ENCODE measurements around the gene EFEMP1.
"Not testable (repeated sequence)": the region's sequence is repeated elsewhere in the genome, so short reads cannot be mapped to it uniquely, and the experiment has no call there.

EFEMP1 gene

GRCh38 chr2:55861733-55862132, 61.8 kb downstream of the EFEMP1 start:
- no peak for DNase-seq

- DNase-seq: no peak
Observed at GRCh38 chr2:55860832-55861231, 62.8 kb downstream of the EFEMP1 start.

- DNase-seq: no peak
Observed at GRCh38 chr2:55859875-55860274, 63.7 kb downstream of the EFEMP1 start.

DNA sequence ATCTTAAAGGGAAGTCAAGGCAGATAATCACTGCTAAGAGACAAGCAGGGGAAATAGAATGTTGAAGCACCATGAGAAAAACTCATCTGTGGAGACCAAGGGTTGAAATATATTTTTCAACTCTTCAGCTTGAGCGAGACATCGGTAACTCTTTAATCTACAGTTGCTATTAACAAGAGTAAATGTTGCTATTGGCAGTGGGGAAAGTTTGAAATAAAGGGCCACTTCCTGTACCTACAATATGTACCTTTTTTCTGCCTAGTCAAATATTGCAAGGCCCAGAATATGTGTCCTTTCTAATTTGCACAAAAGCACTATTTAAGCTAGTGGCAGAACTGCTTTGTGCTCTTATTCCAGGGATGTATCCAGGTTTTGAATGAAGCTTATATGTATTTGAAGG, 65.8 kb downstream of the EFEMP1 start:
- DNase-seq: no peak

GRCh38 chr2:55856936-55857335, 66.6 kb downstream of the EFEMP1 start:
- DNase-seq: no peak

DNA sequence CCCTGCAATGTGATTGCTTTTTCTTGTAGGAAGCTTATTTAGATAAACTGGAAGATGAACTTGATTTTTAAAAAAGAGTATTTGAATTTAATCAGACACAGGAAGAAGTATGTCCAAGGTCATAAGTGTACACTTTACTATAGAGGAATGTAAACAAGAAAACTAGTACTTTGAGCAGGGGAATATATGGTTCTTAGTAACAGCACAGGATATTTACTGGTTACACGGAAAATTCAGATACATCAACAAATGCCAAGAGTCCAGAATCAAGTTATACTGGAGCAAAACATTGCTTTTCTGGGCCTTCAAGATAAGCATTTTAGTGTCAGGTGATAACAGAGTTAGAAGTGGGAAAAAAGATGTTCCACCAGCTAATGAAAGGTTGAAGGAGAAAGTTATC, 75.5 kb downstream of the EFEMP1 start:
- DNase-seq: no peak

- DNase-seq: no peak
Observed at GRCh38 chr2:55846426-55846825, 77.2 kb downstream of the EFEMP1 start.

DNA sequence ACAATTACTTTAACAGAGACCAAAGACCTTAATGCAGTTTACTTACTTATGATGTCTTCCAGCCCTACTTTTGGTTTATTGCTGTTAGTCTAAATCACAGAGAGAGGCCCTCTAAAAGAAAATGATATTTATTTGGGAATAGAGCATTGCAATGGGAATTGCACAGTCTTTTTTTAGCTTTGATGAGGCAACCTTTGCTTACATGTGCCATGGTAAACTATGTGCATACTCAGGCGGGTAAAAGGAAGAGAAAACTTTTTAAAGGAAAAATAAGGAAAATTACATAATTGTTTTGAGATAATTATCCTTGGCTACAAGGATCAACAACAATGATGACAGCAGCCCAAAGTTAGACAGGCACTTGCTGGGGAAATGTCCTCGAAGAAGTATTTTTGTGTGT, 78.6 kb downstream of the EFEMP1 start:
- DNase-seq: no peak

DNA sequence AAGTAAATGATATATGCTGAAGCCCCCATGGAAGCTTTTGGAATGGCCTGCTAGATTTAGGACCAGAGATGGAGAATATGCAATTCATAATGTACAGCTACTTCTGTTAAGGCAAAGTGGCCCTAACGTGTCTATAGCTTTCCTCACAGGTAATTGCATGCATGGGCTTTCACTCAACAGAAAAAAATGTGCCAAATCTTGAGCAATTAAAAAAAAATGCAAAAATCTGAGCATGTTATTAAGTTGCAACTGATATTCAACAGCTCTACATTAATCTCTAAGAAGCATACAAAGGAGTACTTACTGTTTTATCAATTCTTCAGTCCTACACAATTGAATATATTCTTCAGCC, 79.6 kb downstream of the EFEMP1 start:
- no peak for DNase-seq

DNA sequence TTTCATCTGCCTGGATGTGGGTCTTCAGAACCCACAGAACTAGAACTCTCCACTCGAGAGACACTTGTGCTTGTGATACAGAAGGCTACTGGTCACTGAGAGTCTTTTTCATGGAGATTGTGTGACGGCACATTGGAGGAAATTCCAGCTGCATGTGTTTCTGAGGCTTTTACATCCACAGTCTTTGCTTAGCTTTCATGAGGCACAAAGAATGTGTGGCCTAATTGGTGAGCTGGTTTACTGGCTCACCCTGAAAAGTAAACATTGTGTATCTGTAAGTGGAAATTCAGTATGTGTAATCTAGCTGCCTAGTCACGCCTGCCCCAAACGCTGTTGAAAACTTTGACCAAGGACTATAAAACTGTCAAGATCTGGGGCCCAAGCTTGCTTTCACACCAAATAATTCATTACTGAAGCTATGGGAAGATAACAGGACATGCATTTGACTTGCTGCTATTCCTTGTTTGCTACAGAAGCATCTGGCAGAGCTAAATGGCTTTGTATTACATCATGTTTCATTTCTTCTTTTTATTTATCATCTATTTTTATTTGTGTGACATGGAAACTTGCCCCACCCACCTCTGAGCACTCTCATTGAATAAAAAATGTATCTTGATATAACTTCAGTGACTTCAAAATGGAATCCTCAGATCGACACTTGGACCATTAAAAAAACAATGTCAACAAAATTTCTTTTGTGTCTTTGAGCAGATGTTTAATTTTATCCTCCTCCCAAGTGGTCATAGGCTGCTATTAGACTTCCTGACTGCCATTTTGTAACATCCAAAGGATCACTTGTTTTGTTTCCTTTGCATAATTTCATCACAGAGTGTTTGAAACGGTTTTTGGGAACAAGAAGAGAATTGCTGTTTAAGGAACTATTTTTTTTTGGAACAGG, 80.2 kb downstream of the EFEMP1 start:
- DNase-seq: no peak

DNA sequence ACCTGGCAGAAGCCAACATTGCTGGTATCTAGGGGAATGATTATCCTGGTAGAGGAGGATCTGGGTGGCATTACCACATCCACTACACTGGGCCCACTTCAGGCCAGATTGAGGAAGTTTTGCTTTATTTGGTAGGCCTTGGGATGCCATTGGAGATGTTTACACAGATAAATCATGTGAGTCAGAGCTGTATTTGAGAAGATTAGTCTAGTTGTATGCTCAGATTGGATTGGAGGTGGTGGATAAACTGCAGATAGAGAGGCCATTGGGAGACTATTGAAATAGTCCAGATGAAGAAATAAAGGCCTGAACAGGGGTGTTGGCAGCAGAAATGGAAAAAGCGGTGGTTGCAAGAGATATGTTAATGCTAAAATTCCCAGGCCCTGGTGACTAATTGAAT, 81.5 kb downstream of the EFEMP1 start:
- no peak for DNase-seq

DNA sequence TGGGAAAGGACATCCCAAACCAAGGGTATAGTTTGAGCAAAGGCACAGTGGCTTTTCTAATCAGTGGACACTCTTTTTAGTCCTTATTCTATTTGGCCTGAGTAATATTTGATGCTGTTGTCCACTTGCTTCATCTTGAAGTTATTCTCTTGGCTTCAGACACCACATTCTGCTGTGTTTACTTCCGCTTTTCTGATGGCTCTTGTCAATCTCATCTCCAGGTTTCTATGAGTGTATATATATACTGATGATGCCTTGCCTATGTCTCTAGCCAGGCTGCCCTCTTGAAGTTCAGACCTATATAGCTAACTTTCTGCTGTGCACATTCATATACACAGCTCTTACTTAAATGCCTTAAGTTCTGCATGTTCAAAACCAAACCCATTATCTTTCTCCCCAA, 83.1 kb downstream of the EFEMP1 start:
- DNase-seq: no peak

DNA sequence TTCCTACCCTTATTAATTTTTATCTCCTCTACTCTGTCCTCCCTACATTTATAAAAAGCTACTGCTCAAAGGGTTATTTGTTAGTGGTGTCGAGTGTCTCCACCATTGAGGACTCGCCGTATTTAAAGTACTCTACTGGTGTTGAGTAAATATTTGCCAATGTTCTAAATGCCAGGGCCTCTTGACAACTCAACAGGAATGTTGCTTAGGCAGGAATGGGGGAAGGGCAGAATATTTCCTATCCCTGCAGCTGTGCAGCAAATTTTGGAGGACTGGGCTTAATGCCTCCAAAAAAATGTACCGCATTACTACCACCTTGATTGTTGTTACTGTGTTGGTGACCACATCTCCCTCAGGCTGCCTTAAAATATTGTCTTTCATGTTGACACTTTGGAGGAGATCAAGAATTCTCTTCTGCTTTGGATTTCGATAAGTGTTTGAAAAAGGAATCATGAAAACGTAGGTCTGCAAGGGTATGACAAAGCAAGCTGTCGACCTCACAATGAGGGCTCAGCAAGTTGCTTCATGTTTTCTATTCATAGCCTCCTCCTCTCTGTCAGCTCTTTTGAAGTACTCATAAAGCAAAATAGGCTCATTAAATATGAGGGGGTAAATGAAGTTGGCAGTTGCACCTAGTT, 84.3 kb downstream of the EFEMP1 start:
- no peak for DNase-seq

DNA sequence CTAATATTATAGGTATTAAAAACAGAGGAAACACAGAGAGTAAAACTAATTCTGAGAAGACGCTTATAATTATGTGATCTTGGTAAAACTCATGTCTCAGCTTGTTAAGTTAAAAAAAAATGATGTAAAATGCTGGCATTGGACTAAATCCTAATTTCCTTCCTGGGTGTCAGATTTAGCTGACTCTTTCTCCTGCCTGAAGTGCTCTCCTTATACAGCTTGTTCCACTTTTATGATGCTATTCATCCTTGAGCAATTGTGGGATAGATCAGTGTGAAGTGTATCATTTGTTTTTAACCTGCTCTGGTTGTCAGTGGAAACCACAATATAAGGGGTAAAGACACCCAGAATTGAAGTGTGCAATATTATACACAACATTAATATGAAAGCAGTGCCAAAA, 84.9 kb downstream of the EFEMP1 start:
- DNase-seq: no peak

GRCh38 chr2:55838117-55838516, 85.5 kb downstream of the EFEMP1 start:
- not testable (repeated sequence) for DNase-seq

DNA sequence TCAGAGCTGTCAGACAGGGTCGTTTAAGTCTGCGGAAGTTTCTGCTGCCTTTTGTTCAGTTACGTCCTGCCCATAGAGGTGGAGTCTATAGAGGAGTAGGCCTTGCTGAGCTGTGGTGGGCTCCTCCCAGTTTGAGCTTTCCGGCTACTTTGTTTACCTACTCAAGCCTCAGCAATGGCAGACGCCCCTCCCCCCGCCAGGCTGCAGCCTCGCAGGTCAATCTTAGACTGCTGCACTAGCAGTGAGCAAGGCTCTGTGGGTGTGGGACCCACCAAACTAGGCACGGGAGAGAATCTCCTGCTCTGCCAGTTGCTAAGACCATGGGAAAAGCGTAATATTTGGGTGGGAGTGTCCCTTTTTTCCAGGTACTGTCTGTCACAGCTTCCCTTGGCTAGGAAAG, 86.5 kb downstream of the EFEMP1 start:
- DNase-seq: no peak

DNA sequence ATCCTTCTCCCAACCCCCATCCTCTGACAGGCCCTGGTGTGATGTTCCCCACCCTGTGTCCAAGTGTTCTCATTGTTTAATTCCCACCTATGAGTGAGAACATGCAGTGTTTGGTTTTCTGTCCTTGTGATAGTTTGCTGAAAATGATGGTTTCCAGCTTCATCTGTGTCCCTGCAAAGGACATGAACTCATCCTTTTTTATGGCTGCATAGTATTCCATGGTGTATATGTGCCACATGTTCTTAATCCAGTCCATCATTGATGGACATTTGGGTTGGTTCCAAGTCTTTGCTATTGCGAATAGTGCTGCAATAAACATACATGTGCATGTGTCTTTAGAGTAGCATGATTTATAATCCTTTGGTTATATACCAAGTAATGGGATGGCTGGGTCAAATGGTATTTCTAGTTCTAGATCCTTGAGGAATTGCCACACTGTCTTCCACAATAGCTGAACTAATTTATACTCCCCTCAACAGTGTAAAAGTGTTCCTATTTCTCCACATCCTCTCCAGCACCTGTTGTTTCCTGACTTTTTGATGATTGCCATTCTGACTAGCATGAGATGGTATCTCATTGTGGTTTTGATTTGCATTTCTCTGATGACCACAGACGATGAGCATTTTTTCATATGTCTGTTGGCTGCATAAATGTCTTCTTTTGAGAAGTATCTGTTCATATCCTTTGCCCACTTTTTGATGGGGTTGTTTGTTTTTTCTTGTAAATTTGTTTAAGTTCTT, 91.7 kb downstream of the EFEMP1 start:
- not testable (repeated sequence) for DNase-seq

- no peak for DNase-seq
Observed at GRCh38 chr2:55827855-55828254, 95.7 kb downstream of the EFEMP1 start.

GRCh38 chr2:55827428-55827827, 96.2 kb downstream of the EFEMP1 start:
- not testable (repeated sequence) for DNase-seq

GRCh38 chr2:55826246-55826645, 97.3 kb downstream of the EFEMP1 start:
- DNase-seq: no peak

- DNase-seq: no peak
Observed at GRCh38 chr2:55824551-55825096, 99.0 kb downstream of the EFEMP1 start.

All from activated T-cell treated with anti-CD3 and anti-CD28 coated beads for 4 hours (primary cell).